Measurements from ENCODE around the gene DPYSL5. TPM values are rescaled to one million over a fixed set of nuclear protein-coding genes. Genes with fewer than 3 reads are reported as not detected.

DPYSL5 gene
- total and polyA plus RNA-seq, 2 donors (not counting 1 experiment from before 2014, with no cell fraction given), result not detected

GRCh38 chr2:26913999-26914658 is 66.2 kb downstream of the DPYSL5 start:
- Histone ChIP-seq H3K4me1 (ENCODE audit: control insufficient read depth in 2 of 2, insufficient read depth in 2 of 2, low read length in 2 of 2) (no peaks in the 10 kb centered on the region), H3K36me3 (replicated peaks in 1 of 2; ENCODE audit: control extremely low read depth in 1 of 2, control insufficient read depth in 1 of 2, extremely low read depth in 1 of 2, insufficient read depth in 2 of 2, low read length in 1 of 2) (no peaks in the 10 kb centered on the region), H3K9me3 (ENCODE audit: control extremely low read depth in 1 of 3, control insufficient read depth in 2 of 3, insufficient read depth in 1 of 3, low read length in 2 of 3) (no peaks in the 10 kb centered on the region), H4K20me1 (ENCODE audit: control insufficient read depth, insufficient read depth, low read length, poor library complexity, severe bottlenecking) (no peaks in the 10 kb centered on the region), H3K9ac (ENCODE audit: low read length) (no peak overlapping the region), H3K27ac (ENCODE audit: low read length in 2 of 2) (no peak overlapping the region), H2AFZ (ENCODE audit: insufficient read depth, low read depth, low read length, poor library complexity, severe bottlenecking) (no peak overlapping the region), H3K4me3 (ENCODE audit: control extremely low read depth in 1 of 5, extremely low read depth in 1 of 5, insufficient read depth in 1 of 5, low read depth in 2 of 5, low read length in 4 of 5) (no peak overlapping the region), H3K27me3 (replicated peaks in 1 of 4; ENCODE audit: control extremely low read depth in 1 of 4, control insufficient read depth in 3 of 4, insufficient read depth in 4 of 4, low read length in 3 of 4) (peaks cover 0 to 29% (median 2%) of the 10 kb centered on the region in 4 experiments), H3K79me2 (ENCODE audit: control insufficient read depth, insufficient read depth, low read length) (no peaks in the 10 kb centered on the region), H3K4me2 (replicated peaks; ENCODE audit: low read depth, low read length, poor library complexity, severe bottlenecking) (no peak overlapping the region)
- TF ChIP-seq CTCF (IDR thresholded peaks at IDR 0.05), result no peak
- no peak for TF ChIP-seq EZH2 (IDR thresholded peaks at IDR 0.05; ENCODE audit: borderline replicate concordance, insufficient read depth, low read depth, low read length, poor library complexity, severe bottlenecking)
- no peaks in the 10 kb centered on the region for H3K9me3 Mint-ChIP-seq (ENCODE audit: insufficient read depth)
- H3K27me3 Mint-ChIP-seq, result peaks cover 13% of the 10 kb centered on the region
- DNase-seq, result no peak
- intact Hi-C loops (cut with micrococcal nuclease), result no loop called here
- WGBS (ENCODE audit: insufficient coverage), result 95% methylated on average over 10 of the region's 10 CpGs
- H3K4me3 Mint-ChIP-seq, result no peak overlapping the region
- ChIA-PET POLR2A (no interaction called here), CTCF (no interaction called here)
- H3K4me1 Mint-ChIP-seq, result no peaks in the 10 kb centered on the region
- no peak for ATAC-seq (ENCODE audit: low read depth)
- no peak overlapping the region for H3K27ac Mint-ChIP-seq

- H3K4me2 ChIP-seq (replicated peaks; ENCODE audit: low read depth, low read length, poor library complexity, severe bottlenecking), result no peak overlapping the region
Measured at GRCh38 chr2:26914659-26915310, 66.9 kb downstream of the DPYSL5 start.

More at GRCh38 chr2:26914659-26915310, 66.9 kb downstream of the DPYSL5 start:
- no peak overlapping the region for H3K27ac Mint-ChIP-seq
- no peak overlapping the region for H3K9ac ChIP-seq (ENCODE audit: low read length)
- peaks cover 15% of the 10 kb centered on the region for H3K27me3 Mint-ChIP-seq
- no peak overlapping the region for H3K4me3 Mint-ChIP-seq
- TF ChIP-seq CTCF (IDR thresholded peaks at IDR 0.05), result no peak
- no peak for TF ChIP-seq EZH2 (IDR thresholded peaks at IDR 0.05; ENCODE audit: borderline replicate concordance, insufficient read depth, low read depth, low read length, poor library complexity, severe bottlenecking)
- intact Hi-C loops (cut with micrococcal nuclease), result no loop called here
- DNase-seq (no peak), ATAC-seq (ENCODE audit: low read depth) (no peak)
- no peaks in the 10 kb centered on the region for H3K9me3 Mint-ChIP-seq (ENCODE audit: insufficient read depth)
- H3K9me3 ChIP-seq (ENCODE audit: control extremely low read depth in 1 of 3, control insufficient read depth in 2 of 3, insufficient read depth in 1 of 3, low read length in 2 of 3), result no peaks in the 10 kb centered on the region
- WGBS (ENCODE audit: insufficient coverage), result 72% methylated on average over 4 of the region's 4 CpGs
- no peaks in the 10 kb centered on the region for H3K36me3 ChIP-seq (replicated peaks in 1 of 2; ENCODE audit: control extremely low read depth in 1 of 2, control insufficient read depth in 1 of 2, extremely low read depth in 1 of 2, insufficient read depth in 2 of 2, low read length in 1 of 2)
- H3K27ac ChIP-seq (ENCODE audit: low read length in 2 of 2), result no peak overlapping the region
- H3K4me1 Mint-ChIP-seq, result no peaks in the 10 kb centered on the region
- no peaks in the 10 kb centered on the region for H4K20me1 ChIP-seq (ENCODE audit: control insufficient read depth, insufficient read depth, low read length, poor library complexity, severe bottlenecking)
- no peak overlapping the region for H3K4me3 ChIP-seq (ENCODE audit: control extremely low read depth in 1 of 5, extremely low read depth in 1 of 5, insufficient read depth in 1 of 5, low read depth in 2 of 5, low read length in 4 of 5)
- ChIA-PET POLR2A (no interaction called here), CTCF (interaction anchor here (1.2 to 1.6 kb wide), 2 partner anchors 53 to 69 kb away, joined by 3 to 6 read pairs; no protein-coding TSS in a partner anchor)
- no peaks in the 10 kb centered on the region for H3K79me2 ChIP-seq (ENCODE audit: control insufficient read depth, insufficient read depth, low read length)
- H2AFZ ChIP-seq (ENCODE audit: insufficient read depth, low read depth, low read length, poor library complexity, severe bottlenecking), result no peak overlapping the region
- H3K27me3 ChIP-seq (replicated peaks in 1 of 4; ENCODE audit: control extremely low read depth in 1 of 4, control insufficient read depth in 3 of 4, insufficient read depth in 4 of 4, low read length in 3 of 4), result peaks cover 0 to 29% (median 2%) of the 10 kb centered on the region in 4 experiments
- H3K4me1 ChIP-seq (ENCODE audit: control insufficient read depth in 2 of 2, insufficient read depth in 2 of 2, low read length in 2 of 2), result no peaks in the 10 kb centered on the region

All from B cell (primary cell).